ENCODE results near the gene SRRM3. TPM values are rescaled to one million over a fixed set of nuclear protein-coding genes. Genes with fewer than 3 reads are reported as not detected.
A peak's percentile ranks its signal among the peaks of the same experiment; 100 is the strongest.

Gene SRRM3
- total RNA-seq, 1 experiment from 2014 or later = 12.7 TPM

DNA sequence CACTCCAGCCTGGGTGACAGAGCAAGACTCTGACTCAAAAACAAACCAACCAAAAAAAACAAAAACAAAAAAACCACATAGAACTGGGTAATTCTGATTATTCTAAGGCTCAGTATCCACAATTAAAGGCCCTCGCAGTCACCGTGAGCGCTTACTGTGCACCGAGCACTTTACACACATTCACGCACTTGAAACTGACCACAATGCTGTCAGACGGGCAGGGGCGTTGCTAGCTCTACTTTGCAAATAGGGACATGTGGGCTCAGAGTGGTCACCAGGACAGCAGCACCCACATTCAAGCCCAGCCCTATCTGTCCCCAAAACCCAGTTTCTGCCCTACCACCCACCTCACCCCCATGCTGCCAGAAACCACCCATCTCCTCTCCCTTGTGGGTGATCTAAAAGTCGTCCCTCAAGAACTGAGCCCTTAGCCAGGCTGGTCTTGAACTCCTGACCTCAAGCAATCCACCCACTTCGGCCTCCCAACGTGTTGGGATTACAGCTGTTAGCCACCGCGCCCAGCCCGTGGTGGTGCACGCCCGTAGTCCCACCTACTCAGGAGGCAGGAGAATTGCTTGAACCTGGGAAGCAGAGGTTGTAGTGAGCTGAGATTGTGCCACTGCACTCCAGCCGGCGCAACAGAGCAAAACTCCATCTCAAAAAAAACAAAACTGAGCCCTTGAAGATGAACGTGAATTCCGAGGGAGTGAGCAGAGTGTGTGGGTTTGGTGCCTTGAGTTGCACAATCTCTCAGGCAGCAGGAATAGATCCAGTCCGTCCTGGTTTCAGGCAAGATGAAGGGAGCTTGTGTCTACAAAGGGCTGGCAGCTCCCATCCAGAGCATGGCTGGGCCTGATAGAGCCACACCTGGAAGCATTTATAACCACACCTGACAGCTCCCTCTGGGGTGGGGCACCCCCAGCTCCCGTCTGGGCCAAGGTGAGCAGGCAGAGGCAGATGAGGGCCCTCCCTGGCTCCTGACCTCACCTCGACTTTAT is 95.3 kb downstream of the SRRM3 start (continued):
- TF ChIP-seq, protein P1, sequence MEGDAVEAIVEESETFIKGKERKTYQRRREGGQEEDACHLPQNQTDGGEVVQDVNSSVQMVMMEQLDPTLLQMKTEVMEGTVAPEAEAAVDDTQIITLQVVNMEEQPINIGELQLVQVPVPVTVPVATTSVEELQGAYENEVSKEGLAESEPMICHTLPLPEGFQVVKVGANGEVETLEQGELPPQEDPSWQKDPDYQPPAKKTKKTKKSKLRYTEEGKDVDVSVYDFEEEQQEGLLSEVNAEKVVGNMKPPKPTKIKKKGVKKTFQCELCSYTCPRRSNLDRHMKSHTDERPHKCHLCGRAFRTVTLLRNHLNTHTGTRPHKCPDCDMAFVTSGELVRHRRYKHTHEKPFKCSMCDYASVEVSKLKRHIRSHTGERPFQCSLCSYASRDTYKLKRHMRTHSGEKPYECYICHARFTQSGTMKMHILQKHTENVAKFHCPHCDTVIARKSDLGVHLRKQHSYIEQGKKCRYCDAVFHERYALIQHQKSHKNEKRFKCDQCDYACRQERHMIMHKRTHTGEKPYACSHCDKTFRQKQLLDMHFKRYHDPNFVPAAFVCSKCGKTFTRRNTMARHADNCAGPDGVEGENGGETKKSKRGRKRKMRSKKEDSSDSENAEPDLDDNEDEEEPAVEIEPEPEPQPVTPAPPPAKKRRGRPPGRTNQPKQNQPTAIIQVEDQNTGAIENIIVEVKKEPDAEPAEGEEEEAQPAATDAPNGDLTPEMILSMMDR (IDR thresholded peaks at IDR 0.05 in 2 of 3, conservative IDR thresholded peaks at IDR 0.05 in 1 of 3; ENCODE audit: borderline replicate concordance in 1 of 3, insufficient read depth in 1 of 3, low read depth in 2 of 3, low read length in 2 of 3) = no peak
- no peak for TF ChIP-seq POLR2AphosphoS5 (IDR thresholded peaks at IDR 0.05; ENCODE audit: low read depth, low read length)
- no peak for TF ChIP-seq EZH2 (IDR thresholded peaks at IDR 0.05)
- TF ChIP-seq POLR2A (IDR thresholded peaks at IDR 0.05; ENCODE audit: borderline replicate concordance, extremely low read depth, insufficient read depth, insufficient read length) = no peak

DNA sequence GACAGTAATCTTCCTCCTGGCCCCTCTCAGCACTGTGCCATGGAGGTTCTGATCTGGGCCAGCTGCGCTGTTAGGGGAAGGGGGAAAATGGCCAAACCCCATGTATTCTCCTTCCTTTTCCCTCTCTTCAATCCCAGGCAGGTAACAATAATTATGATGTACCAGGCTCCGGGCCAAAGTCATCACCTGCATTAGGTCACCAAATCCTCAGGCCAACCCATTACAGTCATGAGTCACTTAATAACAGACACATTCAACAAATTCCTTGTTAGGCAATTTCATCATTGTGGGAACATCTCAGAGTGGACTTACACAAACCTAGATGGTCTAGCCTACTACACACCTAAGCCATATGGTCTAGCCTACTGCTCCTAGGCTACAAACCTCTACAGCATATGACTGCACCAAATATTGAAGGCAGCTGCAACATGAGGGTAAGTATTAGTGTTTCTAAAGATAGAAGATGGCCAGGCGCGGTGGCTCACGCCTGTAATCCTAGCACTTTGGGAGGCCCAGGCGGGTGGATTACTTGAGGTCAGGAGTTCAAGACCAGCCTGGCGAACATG is 98.6 kb downstream of the SRRM3 start:
- peak overlapping the region; percentile 53 for H3K4me2 ChIP-seq (ENCODE audit: low read length)
- BruUV-seq (replicated peaks) = no TSS peak
- H3K4me3 ChIP-seq (replicated peaks in 1 of 2; ENCODE audit: low read depth in 1 of 2, low read length in 2 of 2) = no peak overlapping the region
- H4K20me1 ChIP-seq (ENCODE audit: insufficient read depth) = no peaks in the 10 kb centered on the region
- H3K9ac ChIP-seq (ENCODE audit: low read length) = no peak overlapping the region
- RAD21 ChIA-PET (ENCODE audit: low non-redundant PET in 1 of 2, low total read pairs in 2 of 2, uncharacterized antibody in 2 of 2, unreplicated experiment in 2 of 2) = no interaction called here
- DNase-seq (ENCODE audit: low read depth, low spot score) (peak; percentile 90), ATAC-seq (peak; percentile 41)
- peaks cover 2 to 8% of the 10 kb centered on the region in 2 experiments; a peak in 1 of 4 replicates for H3K36me3 ChIP-seq (ENCODE audit: control insufficient read depth in 1 of 2, insufficient read depth in 2 of 2, low read length in 2 of 2)
- H3K4me1 ChIP-seq (ENCODE audit: control insufficient read depth in 1 of 2, insufficient read depth in 2 of 2, low read length in 2 of 2) = peaks cover 60 to 84% of the 10 kb centered on the region in 2 experiments
- CTCF ChIA-PET = no interaction called here
- POLR2A ChIA-PET = no interaction called here
- H3K27me3 ChIP-seq (ENCODE audit: insufficient read depth, low read length) = no peaks in the 10 kb centered on the region
- no peak for TF ChIP-seq SIN3A (IDR thresholded peaks at IDR 0.05; ENCODE audit: low read depth)
- TF ChIP-seq FOSL1 (IDR thresholded peaks at IDR 0.05; ENCODE audit: low read depth) = no peak
- TF ChIP-seq CEBPB (IDR thresholded peaks at IDR 0.05; ENCODE audit: low read depth) = no peak
- no peak for TF ChIP-seq EGR1 (IDR thresholded peaks at IDR 0.05; ENCODE audit: low read depth)
- TF ChIP-seq ZNF274 (IDR thresholded peaks at IDR 0.05; ENCODE audit: low read depth, low read length) = no peak
- TF ChIP-seq ZFX (IDR thresholded peaks at IDR 0.05) = no peak
- peak; percentile 29 for TF ChIP-seq YY1 (IDR thresholded peaks at IDR 0.05; ENCODE audit: extremely low read depth, insufficient replicate concordance, low read depth, low read length)
- TF ChIP-seq, protein P2, sequence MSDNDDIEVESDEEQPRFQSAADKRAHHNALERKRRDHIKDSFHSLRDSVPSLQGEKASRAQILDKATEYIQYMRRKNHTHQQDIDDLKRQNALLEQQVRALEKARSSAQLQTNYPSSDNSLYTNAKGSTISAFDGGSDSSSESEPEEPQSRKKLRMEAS (IDR thresholded peaks at IDR 0.05) = no peak
- peak; percentile 63 for TF ChIP-seq POLR2AphosphoS5 (IDR thresholded peaks at IDR 0.05; ENCODE audit: low read depth, low read length)
- no peak for TF ChIP-seq CBX3 (IDR thresholded peaks at IDR 0.05; ENCODE audit: low read depth)
- H3K9me3 ChIP-seq (ENCODE audit: control insufficient read depth in 1 of 2, insufficient read depth in 1 of 2, low read depth in 1 of 2, low read length in 2 of 2) = no peaks in the 10 kb centered on the region
- intact Hi-C loops (cut with micrococcal nuclease) = no loop called here
- no peak overlapping the region for H2AFZ ChIP-seq (ENCODE audit: low read depth, low read length, poor library complexity, severe bottlenecking)
- peak overlapping the region; percentile 12; the same call in 1 of the 2 replicates for H3K27ac ChIP-seq (ENCODE audit: low read depth, low read length)
- H3K79me2 ChIP-seq (ENCODE audit: insufficient read depth, low read length) = peaks cover 13% of the 10 kb centered on the region; the same call in 1 of the 2 replicates
- H3K9me2 ChIP-seq (ENCODE audit: insufficient read depth) = no peaks in the 10 kb centered on the region

Data from HCT116 (cell line).